CD8-positive, alpha-beta memory T cell (primary cell): ENCODE results near the gene SP5. TPM values are rescaled to one million over a fixed set of nuclear protein-coding genes. Genes with fewer than 3 reads are reported as not detected.
"Not testable (repeated sequence)": the region's sequence is repeated elsewhere in the genome, so short reads cannot be mapped to it uniquely, and the experiment has no call there.

Source experiments
- CTCF ChIA-PET: fragments of 350-600 bp; sonication (Branson Sonifier 250); formaldehyde crosslinking; loops from one replicate; lab custom pipeline; 2021; ENCODE audit warnings: antibody characterized with exemption; lab: Charles Lee
- POLR2A ChIA-PET: fragments of 350-600 bp; sonication (Branson Sonifier 250); formaldehyde crosslinking; loops from one replicate; lab custom pipeline; 2021; ENCODE audit warnings: antibody characterized with exemption; lab: Charles Lee
- DNase-seq, 5 donors: peaks; one replicate each; pipeline versions ENCODE4 v3.0.0 to v3.0.0-alpha.2; 2020 to 2022; ENCODE audit warnings: mixed read lengths in 1 of 5
- H3K27ac ChIP-seq: one replicate; pipeline ENCODE4 v1.7.0; 2013; ENCODE audit warnings: low read depth, mild to moderate bottlenecking, low read length, moderate library complexity
- H3K27me3 ChIP-seq: 2 replicates; pipeline ENCODE4 v1.7.0; 2013; ENCODE audit warnings: low read length, mild to moderate bottlenecking; ENCODE audit not compliant: insufficient read depth, poor library complexity, severe bottlenecking
- H3K36me3 ChIP-seq: 2 replicates; pipeline ENCODE4 v1.7.0; 2013; ENCODE audit warnings: mild to moderate bottlenecking, low read length, moderate library complexity; ENCODE audit not compliant: insufficient read depth
- H3K4me1 ChIP-seq: 2 replicates; pipeline ENCODE4 v1.7.0; 2013; ENCODE audit warnings: mild to moderate bottlenecking, low read length, moderate library complexity; ENCODE audit not compliant: insufficient read depth
- H3K4me3 ChIP-seq: 2 replicates; pipeline ENCODE4 v1.7.0; 2013; ENCODE audit warnings: mild to moderate bottlenecking, low read length
- H3K9me3 ChIP-seq: 2 replicates; pipeline ENCODE4 v1.7.0; 2013; ENCODE audit warnings: mild to moderate bottlenecking, low read length
- H3K27ac Mint-ChIP-seq, 8 donors: one replicate each; pipeline ENCODE4 v1.8.0; 2020 to 2021; ENCODE audit warnings: mixed read lengths in 8 of 8, mild to moderate bottlenecking in 6 of 8, inconsistent platforms in 3 of 8, moderate library complexity in 3 of 8
- H3K27me3 Mint-ChIP-seq, 2 donors: one replicate each; pipeline ENCODE4 v1.8.0; 2020 to 2021; ENCODE audit warnings: mixed read lengths in 2 of 2, mild to moderate bottlenecking in 1 of 2, moderate library complexity in 1 of 2
- H3K36me3 Mint-ChIP-seq, 3 donors: one replicate each; pipeline ENCODE4 v1.8.0; 2020 to 2021; ENCODE audit warnings: mixed read lengths in 3 of 3, inconsistent platforms in 1 of 3, mild to moderate bottlenecking in 1 of 3
- H3K4me1 Mint-ChIP-seq, 3 donors: one replicate each; pipeline ENCODE4 v1.8.0; 2020 to 2021; ENCODE audit warnings: mixed read lengths in 3 of 3, inconsistent platforms in 1 of 3, mild to moderate bottlenecking in 1 of 3
- H3K4me3 Mint-ChIP-seq, 7 donors: one replicate each; pipeline ENCODE4 v1.8.0; 2020 to 2021; ENCODE audit warnings: mixed read lengths in 7 of 7, mild to moderate bottlenecking in 6 of 7, moderate library complexity in 4 of 7, inconsistent platforms in 2 of 7
- H3K9me3 Mint-ChIP-seq, 5 donors: one replicate each; pipeline ENCODE4 v1.8.0; 2020 to 2022; ENCODE audit warnings: mixed read lengths in 5 of 5, mild to moderate bottlenecking in 3 of 5, moderate library complexity in 2 of 5, inconsistent platforms in 1 of 5
- polyA plus RNA-seq: library from polyadenylated mRNA; unstranded; fragments of 300-500 nt; fragmentation: Illumina TruSeq; gene quantifications from one replicate; pipeline ENCODE4 v1.2.3, GENCODE V29; 2021
- total RNA-seq, 2 experiments: library from RNA; stranded (reverse); gene quantifications; one replicate each; pipeline ENCODE4 v1.2.3, GENCODE V29; 2021

The SP5 gene
- total and polyA plus RNA-seq, 3 experiments from 2014 or later = not detected

DNA sequence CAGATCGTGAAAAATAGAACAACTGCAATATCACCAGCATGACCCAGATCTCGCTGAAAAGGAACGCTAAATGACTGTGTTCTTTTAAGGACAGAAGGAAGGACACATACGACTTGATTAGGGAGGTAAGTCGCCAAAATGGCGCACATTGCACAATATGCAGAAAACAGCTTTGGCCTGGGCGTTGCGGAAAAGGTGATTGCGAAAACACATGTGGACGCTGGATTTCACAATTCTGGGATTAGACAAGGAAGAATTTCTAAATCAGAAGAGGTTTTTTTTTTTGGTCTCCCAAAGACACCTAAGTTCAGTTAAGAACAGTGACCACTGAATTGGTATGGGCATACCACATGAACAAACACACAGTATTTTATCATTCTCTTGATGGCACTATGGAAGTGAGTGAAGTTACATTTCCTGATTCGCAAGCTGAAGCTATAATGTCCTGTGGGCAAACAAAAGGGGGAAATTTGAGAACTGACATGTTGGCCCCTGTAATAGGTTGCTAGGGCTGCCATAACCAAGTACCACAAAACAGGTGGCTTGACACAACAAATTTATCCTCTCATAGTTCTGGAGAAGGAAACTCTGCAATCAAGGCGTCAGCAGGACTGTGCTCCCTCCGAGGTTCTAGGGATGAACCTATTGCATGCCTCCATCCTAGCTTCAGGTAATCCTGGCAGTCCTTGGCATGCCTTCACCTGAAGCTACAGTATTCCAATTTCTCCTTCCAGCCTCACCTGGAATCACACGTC lies 29.3 kb downstream of the SP5 start:
- no peak for DNase-seq
- ChIA-PET CTCF (no interaction called here), POLR2A (no interaction called here)
- H3K4me1 ChIP-seq = no peaks in the 10 kb centered on the region
- Mint-ChIP-seq H3K9me3 (no peaks in the 10 kb centered on the region), H3K4me3 (no peak overlapping the region), H3K4me1 (no peaks in the 10 kb centered on the region), H3K27ac (peak overlapping the region in 1 of 8 donors; percentile 27), H3K27me3 (peaks cover 15 to 39% of the 10 kb centered on the region in 2 donors), H3K36me3 (peaks cover 0 to 4% (median 0%) of the 10 kb centered on the region in 3 donors)
- no peaks in the 10 kb centered on the region for H3K36me3 ChIP-seq
- no peak overlapping the region for H3K27ac ChIP-seq
- H3K9me3 ChIP-seq = no peaks in the 10 kb centered on the region
- peaks cover 3% of the 10 kb centered on the region for H3K27me3 ChIP-seq
- no peak overlapping the region for H3K4me3 ChIP-seq

DNA sequence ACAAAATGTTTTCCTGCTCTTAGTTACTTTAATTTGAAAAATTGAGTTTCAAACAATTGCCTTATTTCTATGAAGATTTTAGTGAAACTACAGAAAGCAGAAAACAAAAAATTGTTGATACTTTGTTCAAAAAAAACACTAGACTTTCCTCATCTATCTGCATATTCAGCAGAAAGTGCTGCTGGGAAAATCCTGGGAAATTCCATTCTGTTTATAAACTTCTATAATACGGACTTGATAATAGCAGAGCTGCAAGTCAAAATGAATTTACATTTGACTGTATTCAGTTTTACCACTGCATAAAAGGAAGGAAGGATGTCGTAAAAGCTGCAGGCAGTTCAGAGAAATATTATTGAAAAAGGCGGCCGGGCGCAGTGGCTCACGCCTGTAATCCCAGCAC lies 30.2 kb downstream of the SP5 start:
- Histone ChIP-seq H3K27ac (no peak overlapping the region), H3K4me1 (no peaks in the 10 kb centered on the region), H3K9me3 (no peaks in the 10 kb centered on the region), H3K36me3 (no peaks in the 10 kb centered on the region), H3K4me3 (no peak overlapping the region), H3K27me3 (peaks cover 3% of the 10 kb centered on the region)
- Mint-ChIP-seq H3K36me3 (peaks cover 0 to 4% (median 0%) of the 10 kb centered on the region in 3 donors), H3K4me1 (no peaks in the 10 kb centered on the region), H3K27me3 (peaks cover 19 to 43% of the 10 kb centered on the region in 2 donors), H3K27ac (no peak overlapping the region), H3K9me3 (no peaks in the 10 kb centered on the region), H3K4me3 (no peak overlapping the region)
- ChIA-PET CTCF (no interaction called here), POLR2A (no interaction called here)
- no peak for DNase-seq

DNA sequence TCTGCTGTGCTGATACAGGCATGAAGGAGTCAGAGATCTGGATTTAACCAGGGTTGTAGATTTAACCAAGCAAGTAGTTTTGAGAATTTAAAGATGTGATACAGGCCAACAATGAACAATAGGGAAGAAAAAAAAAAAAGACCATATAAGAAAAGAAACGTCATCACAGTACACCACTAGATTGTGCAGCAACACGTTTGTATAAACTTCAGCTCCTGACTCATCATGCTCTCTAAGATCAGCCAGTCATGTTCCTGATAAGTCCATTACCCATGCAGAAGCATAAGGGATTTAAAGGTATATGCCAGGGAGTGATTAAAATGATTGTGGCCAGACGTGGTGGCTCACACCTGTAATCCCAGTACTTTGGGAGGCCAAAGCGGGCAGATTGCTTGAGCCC lies 32.8 kb downstream of the SP5 start:
- peaks cover 0 to 4% (median 0%) of the 10 kb centered on the region in 3 donors for H3K36me3 Mint-ChIP-seq
- no peak for DNase-seq
- H3K36me3 ChIP-seq = no peaks in the 10 kb centered on the region
- H3K27me3 ChIP-seq = peaks cover 3% of the 10 kb centered on the region
- no peaks in the 10 kb centered on the region for H3K4me1 ChIP-seq
- H3K4me1 Mint-ChIP-seq = no peaks in the 10 kb centered on the region
- POLR2A ChIA-PET = no interaction called here
- H3K9me3 Mint-ChIP-seq = no peaks in the 10 kb centered on the region
- no peak overlapping the region for H3K27ac ChIP-seq
- H3K27ac Mint-ChIP-seq = no peak overlapping the region
- H3K4me3 ChIP-seq = no peak overlapping the region
- H3K9me3 ChIP-seq = no peaks in the 10 kb centered on the region
- no peak overlapping the region for H3K4me3 Mint-ChIP-seq
- CTCF ChIA-PET = no interaction called here
- H3K27me3 Mint-ChIP-seq = peaks cover 23 to 57% of the 10 kb centered on the region in 2 donors

DNA sequence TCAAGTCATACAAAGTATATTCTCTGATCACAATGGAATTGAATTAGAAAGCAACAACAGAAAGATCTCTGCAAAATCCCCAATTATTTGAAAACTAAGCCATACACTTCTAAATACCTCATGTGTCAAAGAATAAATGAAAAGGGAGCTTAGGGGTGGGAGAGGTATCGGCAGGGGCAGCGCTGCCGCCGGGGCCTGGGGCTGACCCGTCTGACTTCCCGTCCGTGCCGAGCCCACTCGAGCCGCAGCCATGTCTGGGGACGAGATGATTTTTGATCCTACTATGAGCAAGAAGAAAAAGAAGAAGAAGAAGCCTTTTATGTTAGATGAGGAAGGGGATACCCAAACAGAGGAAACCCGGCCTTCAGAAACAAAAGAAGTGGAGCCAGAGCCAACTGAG lies 36.4 kb downstream of the SP5 start:
- H3K4me3 ChIP-seq, CTCF ChIA-PET, H3K4me1 Mint-ChIP-seq, H3K36me3 ChIP-seq, POLR2A ChIA-PET, H3K9me3 Mint-ChIP-seq, H3K27ac Mint-ChIP-seq, H3K27ac ChIP-seq, H3K4me3 Mint-ChIP-seq, H3K27me3 ChIP-seq, H3K9me3 ChIP-seq, H3K4me1 ChIP-seq, DNase-seq, H3K36me3 Mint-ChIP-seq: not testable (repeated sequence)
- peaks cover 12 to 44% of the 10 kb centered on the region in 2 donors for H3K27me3 Mint-ChIP-seq

DNA sequence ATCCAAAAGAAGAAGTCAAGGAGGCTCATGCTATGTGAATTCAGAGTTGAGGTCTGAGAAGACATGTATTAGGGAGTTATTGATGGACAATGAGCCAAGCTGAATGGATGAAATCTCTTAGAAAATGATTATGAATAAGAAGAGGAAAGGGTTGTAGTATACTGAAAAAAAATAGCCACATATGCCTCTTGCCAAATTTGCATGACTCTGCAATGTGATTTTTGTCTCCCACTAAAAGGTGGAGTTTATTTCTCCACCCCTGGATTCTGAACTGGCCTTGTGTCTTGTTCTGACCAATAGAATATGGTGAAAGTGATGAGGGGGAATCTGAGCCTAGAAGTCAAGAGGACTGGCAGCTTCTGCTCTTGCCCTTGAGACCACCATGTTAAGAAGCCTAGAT lies 46.4 kb downstream of the SP5 start:
- Histone ChIP-seq H3K27me3 (no peaks in the 10 kb centered on the region), H3K36me3 (no peaks in the 10 kb centered on the region), H3K9me3 (no peaks in the 10 kb centered on the region), H3K4me3 (no peak overlapping the region), H3K4me1 (no peaks in the 10 kb centered on the region), H3K27ac (no peak overlapping the region)
- Mint-ChIP-seq H3K27ac (no peak overlapping the region), H3K4me3 (no peak overlapping the region), H3K9me3 (no peaks in the 10 kb centered on the region), H3K27me3 (peaks cover 4 to 9% of the 10 kb centered on the region in 2 donors), H3K4me1 (no peaks in the 10 kb centered on the region), H3K36me3 (no peaks in the 10 kb centered on the region)
- DNase-seq = no peak
- ChIA-PET CTCF (no interaction called here), POLR2A (no interaction called here)

DNA sequence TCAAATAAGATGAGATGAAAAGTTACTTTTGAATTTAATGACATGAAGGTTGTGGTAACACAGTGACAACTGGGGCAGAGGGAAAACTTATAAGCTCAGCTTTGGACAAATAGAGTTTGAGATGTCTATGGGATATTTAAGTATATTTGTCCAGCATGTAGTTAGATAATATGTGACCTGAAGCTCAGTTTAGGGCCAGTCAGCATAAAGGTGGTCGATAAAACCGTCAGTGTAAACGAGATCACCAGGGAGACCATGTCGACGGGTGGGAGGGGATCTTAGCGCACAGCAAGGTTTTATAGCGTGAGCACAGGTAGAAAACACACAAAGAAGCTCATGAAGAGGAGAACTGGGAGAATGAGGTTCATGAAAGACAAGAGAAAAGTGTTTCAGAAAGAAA lies 47.6 kb downstream of the SP5 start:
- ChIA-PET CTCF (no interaction called here), POLR2A (no interaction called here)
- no peaks in the 10 kb centered on the region for H3K9me3 ChIP-seq
- H3K4me3 ChIP-seq = no peak overlapping the region
- no peaks in the 10 kb centered on the region for H3K9me3 Mint-ChIP-seq
- no peak overlapping the region for H3K27ac Mint-ChIP-seq
- H3K27me3 Mint-ChIP-seq = peaks cover 4 to 12% of the 10 kb centered on the region in 2 donors
- H3K4me1 ChIP-seq = no peaks in the 10 kb centered on the region
- no peaks in the 10 kb centered on the region for H3K27me3 ChIP-seq
- no peak for DNase-seq
- H3K27ac ChIP-seq = no peak overlapping the region
- no peaks in the 10 kb centered on the region for H3K36me3 Mint-ChIP-seq
- no peak overlapping the region for H3K4me3 Mint-ChIP-seq
- no peaks in the 10 kb centered on the region for H3K36me3 ChIP-seq
- no peaks in the 10 kb centered on the region for H3K4me1 Mint-ChIP-seq

DNA sequence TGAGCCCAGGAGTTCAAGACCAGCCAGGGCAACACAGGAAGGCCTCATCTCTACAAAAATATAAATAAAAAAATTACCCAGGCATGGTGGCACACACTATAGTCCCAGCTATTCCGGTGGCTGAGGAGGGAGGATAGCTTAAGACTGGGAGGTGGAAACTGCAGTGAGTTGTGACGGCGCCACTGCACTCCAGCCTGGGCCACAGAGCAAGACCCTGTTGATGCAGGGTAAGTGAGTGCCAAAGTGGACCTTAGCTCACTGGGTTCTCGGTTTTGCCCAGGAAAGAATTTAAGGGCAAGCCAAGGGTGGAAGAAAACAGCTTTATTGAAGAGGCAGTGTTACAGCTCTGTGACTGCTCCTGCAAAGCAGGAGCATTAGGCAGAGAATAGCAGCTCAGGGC lies 48.1 kb downstream of the SP5 start:
- H3K4me3 ChIP-seq = no peak overlapping the region
- no peaks in the 10 kb centered on the region for H3K27me3 ChIP-seq
- Mint-ChIP-seq H3K4me1 (no peaks in the 10 kb centered on the region), H3K9me3 (no peaks in the 10 kb centered on the region), H3K27ac (no peak overlapping the region), H3K27me3 (peaks cover 4 to 12% of the 10 kb centered on the region in 2 donors), H3K36me3 (no peaks in the 10 kb centered on the region), H3K4me3 (no peak overlapping the region)
- H3K4me1 ChIP-seq = no peaks in the 10 kb centered on the region
- H3K27ac ChIP-seq = no peak overlapping the region
- no peaks in the 10 kb centered on the region for H3K9me3 ChIP-seq
- ChIA-PET CTCF (no interaction called here), POLR2A (no interaction called here)
- no peak for DNase-seq
- H3K36me3 ChIP-seq = no peaks in the 10 kb centered on the region

DNA sequence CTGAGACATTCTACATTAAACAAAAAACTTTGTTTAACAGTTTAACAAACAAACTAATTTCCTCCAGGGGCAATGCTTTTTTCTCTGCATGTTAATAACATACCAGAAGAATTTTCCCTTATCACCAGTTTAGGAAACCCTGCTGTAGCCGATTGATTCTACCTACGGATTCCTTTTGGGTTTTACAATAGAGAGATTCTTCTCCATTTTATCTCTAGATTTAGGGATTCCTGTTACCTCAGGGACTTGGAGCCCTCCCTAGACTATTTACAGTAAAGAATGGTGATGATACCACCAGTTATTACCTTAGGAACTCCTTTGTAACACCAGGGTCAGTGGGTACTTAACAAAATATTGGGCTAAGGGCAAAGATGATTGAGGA lies 49.7 kb downstream of the SP5 start:
- no peaks in the 10 kb centered on the region for H3K9me3 Mint-ChIP-seq
- no peak overlapping the region for H3K4me3 Mint-ChIP-seq
- Histone ChIP-seq H3K36me3 (no peaks in the 10 kb centered on the region), H3K4me3 (no peak overlapping the region), H3K4me1 (peaks cover under 1% of the 10 kb centered on the region), H3K27me3 (no peaks in the 10 kb centered on the region), H3K27ac (no peak overlapping the region), H3K9me3 (no peaks in the 10 kb centered on the region)
- no peaks in the 10 kb centered on the region for H3K36me3 Mint-ChIP-seq
- H3K4me1 Mint-ChIP-seq = peaks cover 0 to 2% (median under 1%) of the 10 kb centered on the region in 3 donors
- no peak for DNase-seq
- ChIA-PET CTCF (no interaction called here), POLR2A (no interaction called here)
- peaks cover 4 to 15% of the 10 kb centered on the region in 2 donors for H3K27me3 Mint-ChIP-seq
- H3K27ac Mint-ChIP-seq = no peak overlapping the region
